ENCODE data around the gene KIF26B. TPM values are rescaled to one million over a fixed set of nuclear protein-coding genes. Genes with fewer than 3 reads are reported as not detected.
"Not testable (repeated sequence)": the region's sequence is repeated elsewhere in the genome, so short reads cannot be mapped to it uniquely, and the experiment has no call there.

The KIF26B gene
- total RNA-seq, 1 donor from 2014 or later, result 3.8 TPM

DNA sequence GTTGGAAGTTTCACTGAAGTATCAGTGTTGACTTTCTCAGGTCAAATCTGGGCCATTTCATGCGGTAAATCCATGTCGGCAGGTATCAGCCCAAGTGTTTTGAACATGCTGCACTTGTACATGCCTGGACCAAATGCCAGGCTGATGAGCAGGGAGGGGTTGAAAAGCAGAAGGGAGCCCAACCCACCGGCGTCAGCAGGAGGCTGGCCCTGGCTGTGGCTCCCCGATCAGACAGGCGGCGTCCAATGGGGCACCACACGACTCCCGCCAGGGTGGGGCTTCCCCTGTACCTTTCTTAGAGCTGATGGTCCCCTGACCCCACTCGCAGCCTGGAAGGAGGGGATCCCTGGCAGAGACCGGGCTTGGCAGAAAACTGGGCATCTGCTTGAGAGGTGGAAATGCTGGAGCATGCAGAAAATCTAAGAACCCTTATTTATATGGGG lies 540.0 kb downstream of the KIF26B start:
- intact Hi-C loops (cut with DNase I), result no loop called here
- ATAC-seq, result no peak
- DNase-seq (ENCODE audit: missing footprints), result no peak

GRCh38 chr1:245695211-245695610 lies 540.4 kb downstream of the KIF26B start:
- DNase-seq (ENCODE audit: missing footprints), result no peak
- no peak for ATAC-seq
- intact Hi-C loops (cut with DNase I), result no loop called here

- ATAC-seq; DNase-seq (ENCODE audit: missing footprints); intact Hi-C loops (cut with DNase I): not testable (repeated sequence)
Measured at GRCh38 chr1:245695701-245696100, 540.9 kb downstream of the KIF26B start.

DNA sequence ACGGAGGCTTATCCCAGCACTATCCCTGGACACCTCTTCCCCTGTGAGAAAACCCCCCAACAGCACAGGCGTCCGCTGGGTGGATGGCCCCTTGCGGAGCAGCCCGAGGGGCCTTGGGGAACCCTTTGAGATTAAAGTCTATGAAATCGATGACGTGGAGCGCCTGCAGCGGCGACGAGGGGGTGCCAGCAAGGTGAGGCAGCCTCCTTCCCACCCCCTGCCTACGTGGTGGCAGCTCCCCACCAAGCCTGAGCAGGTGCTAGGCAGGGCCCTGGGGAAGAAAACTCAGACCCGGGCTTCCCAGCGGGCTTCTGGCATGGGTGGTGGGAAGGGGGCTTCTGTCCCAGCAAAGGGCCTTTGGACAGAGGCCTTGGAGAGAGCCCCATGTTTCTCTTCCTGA lies 543.3 kb downstream of the KIF26B start:
- DNase-seq (ENCODE audit: missing footprints) (no peak), ATAC-seq (no peak)
- intact Hi-C loops (cut with DNase I), result no loop called here

GRCh38 chr1:245698860-245699259 lies 544.1 kb downstream of the KIF26B start:
- no peak for DNase-seq (ENCODE audit: missing footprints)

DNA sequence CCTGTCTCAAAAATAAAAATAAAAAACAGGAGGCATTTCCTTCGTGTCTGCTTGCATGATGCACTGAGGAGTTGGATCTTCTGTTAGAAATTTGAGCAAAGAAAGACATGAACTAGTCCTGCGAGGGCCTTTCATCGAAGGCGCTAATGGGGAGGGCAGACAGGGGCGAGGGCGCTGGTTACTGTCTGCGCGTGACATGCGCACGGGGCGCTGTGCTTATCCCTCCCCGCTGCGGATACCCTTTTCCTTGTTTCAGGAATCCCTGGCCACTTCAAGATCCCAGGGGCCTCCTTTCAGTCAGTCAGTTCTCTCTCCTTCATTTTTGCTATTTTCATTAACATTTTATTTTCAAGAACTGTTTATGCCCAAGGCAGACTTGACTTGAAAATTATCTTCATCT lies 545.8 kb downstream of the KIF26B start:
- intact Hi-C loops (cut with DNase I), result no loop called here
- ATAC-seq, result no peak

More at GRCh38 chr1:245698860-245699259, 544.1 kb downstream of the KIF26B start:
- no peak for ATAC-seq
- intact Hi-C loops (cut with DNase I), result no loop called here

DNA sequence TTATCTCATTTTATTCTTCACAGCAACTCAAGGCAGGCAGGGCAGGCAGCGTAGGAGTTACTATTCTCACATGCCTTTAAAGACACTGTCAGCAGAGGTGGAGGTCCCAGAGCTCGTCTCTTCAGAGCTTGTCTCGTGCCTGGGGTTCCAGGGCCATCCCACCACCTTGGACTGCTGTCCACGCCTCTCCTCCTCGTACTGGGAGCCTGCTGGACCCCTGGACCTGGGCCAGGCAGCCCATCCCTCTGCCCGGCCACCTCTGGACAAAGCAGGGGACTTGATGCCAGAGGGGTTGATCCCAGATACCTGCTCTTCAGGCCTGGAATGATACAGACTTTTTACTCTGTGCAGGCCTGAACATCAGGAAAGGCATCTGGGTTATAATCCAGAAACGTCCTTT lies 546.8 kb downstream of the KIF26B start:
- DNase-seq (ENCODE audit: missing footprints), result no peak
- no peak for ATAC-seq
- intact Hi-C loops (cut with DNase I), result no loop called here

More for the DNA sequence above, 545.8 kb downstream of the KIF26B start:
- no peak for DNase-seq (ENCODE audit: missing footprints)

- no peak for DNase-seq (ENCODE audit: missing footprints)
- intact Hi-C loops (cut with DNase I), result no loop called here
Measured at GRCh38 chr1:245702346-245702745, 547.6 kb downstream of the KIF26B start.

DNA sequence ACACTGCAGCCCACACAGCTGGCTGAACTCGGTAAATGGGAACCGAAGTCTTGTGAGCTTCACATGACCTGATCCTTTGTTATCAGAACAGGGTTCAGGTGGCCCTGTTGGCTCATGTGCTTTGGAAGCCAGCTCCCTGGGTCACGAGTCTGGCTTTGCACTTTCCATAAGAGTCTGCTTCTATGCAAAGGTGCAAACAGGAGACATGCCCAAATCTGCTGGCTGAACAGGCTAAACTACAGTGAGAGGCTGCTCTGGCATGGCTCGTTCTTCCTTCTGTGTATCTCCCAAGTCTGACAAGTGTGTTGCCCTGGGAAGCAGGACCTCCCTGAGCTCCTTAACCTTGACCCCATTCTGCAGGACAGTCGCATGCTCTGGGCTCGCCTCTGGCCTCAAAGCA lies 549.6 kb downstream of the KIF26B start:
- intact Hi-C loops (cut with DNase I), result no loop called here
- no peak for ATAC-seq
- DNase-seq (ENCODE audit: missing footprints), result no peak

More at GRCh38 chr1:245702346-245702745, 547.6 kb downstream of the KIF26B start:
- no peak for ATAC-seq

DNA sequence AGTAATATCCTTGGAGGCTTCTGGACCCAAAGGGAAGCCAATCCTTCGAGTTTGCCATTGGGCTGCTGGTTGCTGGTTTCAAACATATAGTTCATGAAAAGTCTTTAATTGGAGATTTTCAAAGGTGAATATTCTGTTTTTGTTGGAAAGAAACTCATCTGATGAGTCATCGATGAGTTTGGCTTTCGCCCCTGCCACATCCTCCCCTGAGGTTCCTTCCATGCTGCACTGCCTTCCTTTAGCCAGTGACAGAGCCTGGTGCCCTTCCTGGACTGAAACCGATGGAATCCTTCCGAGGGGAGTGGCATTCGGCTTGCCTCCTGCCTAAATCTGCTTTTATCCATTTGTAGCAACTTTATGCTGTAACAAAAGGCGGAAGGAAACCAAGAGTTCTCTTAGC lies 550.0 kb downstream of the KIF26B start:
- no peak for ATAC-seq
- DNase-seq (ENCODE audit: missing footprints), result no peak
- intact Hi-C loops (cut with DNase I), result no loop called here

GRCh38 chr1:245707941-245708340 lies 553.2 kb downstream of the KIF26B start:
- no peak for ATAC-seq
- intact Hi-C loops (cut with DNase I), result no loop called here
- no peak for DNase-seq (ENCODE audit: missing footprints)

DNA sequence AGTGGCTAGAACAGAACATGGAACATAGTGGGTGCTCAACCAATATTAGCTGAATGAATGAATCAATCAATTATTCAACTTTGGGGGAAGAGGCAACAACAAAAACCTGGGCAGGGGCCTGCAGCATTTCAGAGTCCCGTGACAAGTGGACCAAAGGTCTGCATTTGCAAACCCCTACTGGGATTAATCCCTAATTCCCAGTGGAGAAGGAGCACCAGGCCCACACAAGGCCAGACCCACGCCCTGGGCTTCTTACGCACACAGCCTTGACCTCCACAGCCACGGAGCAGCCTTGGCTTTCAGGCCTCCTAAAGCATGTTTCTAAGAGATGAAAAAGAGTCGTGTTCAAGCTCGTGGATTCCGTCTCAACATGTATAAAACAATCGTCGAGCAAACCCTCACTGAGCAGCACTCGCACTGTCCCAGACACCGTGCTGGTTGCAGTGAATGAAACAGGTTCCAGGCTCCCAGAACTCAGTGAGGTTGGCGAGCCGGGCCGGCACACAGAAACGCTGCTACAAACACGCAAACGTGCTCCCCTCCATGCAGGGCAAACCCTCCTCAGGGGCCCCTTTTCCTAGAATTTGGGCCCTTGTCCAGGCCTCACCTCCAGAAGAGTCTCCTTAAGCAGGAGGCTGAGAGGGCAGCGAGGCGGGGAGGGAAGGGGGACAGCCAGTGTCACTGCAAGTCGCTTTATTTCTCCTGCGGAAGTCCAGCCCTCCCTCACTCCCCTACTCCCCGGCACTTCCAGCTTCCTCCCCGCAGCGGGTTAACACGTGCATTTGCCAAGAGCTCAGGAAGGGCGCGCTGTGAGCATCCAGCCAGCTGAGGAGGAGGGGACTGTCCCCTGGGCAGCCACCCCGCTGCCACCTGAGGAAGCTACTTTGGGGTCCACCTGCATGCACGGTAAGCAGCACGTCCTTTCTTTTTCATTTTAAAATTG lies 556.4 kb downstream of the KIF26B start:
- ATAC-seq, result no peak
- intact Hi-C loops (cut with DNase I), result no loop called here
- no peak for DNase-seq (ENCODE audit: missing footprints)

GRCh38 chr1:245714027-245714426 lies 559.2 kb downstream of the KIF26B start:
- ATAC-seq; intact Hi-C loops (cut with DNase I); DNase-seq (ENCODE audit: missing footprints): not testable (repeated sequence)

DNA sequence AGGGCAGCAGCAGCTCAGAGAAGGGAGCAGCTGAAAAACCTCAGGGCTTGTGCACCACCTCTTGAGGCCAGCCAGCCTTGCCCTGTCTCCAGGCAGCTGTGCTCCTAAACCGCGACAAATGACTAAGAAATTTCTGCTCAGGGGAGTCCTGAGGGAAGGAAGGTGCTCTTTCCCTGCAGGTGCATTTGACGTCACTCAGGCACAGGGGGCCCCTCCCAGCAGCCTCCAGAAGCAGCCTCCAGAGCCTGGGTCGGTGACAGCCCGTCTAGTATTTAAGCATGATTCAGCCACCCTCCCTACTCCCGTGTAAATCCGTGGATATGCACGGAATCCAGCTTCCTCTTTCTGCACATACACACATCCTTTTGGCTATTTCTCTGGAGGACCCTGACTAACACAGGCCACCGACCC lies 560.5 kb downstream of the KIF26B start:
- intact Hi-C loops (cut with DNase I), result no loop called here
- DNase-seq (ENCODE audit: missing footprints) (no peak), ATAC-seq (no peak)

GRCh38 chr1:245715970-245716369 lies 561.2 kb downstream of the KIF26B start:
- DNase-seq (ENCODE audit: missing footprints) (no peak), ATAC-seq (no peak)
- intact Hi-C loops (cut with DNase I), result no loop called here

GRCh38 chr1:245716561-245716960 lies 561.8 kb downstream of the KIF26B start:
- DNase-seq (ENCODE audit: missing footprints), result no peak
- ATAC-seq, result no peak
- intact Hi-C loops (cut with DNase I), result no loop called here

DNA sequence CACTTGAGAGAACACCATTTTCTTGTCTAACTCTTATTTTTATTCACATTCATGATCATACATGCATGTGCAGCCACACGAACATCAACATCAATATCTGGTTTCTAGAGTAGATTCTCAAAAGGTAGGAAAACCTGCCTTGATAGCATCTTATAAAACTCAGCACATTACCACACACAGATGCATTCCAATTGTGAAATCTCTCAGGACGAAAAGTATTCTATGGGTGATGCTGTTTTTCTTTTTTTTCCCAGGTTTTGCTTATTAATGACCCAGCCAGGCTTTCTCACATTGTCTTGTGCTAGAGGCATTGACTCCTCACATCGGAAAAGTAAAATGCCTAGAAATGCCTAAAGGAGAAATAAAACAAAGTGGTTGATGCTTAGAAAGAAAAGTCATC lies 562.8 kb downstream of the KIF26B start:
- DNase-seq (ENCODE audit: missing footprints), result no peak
- intact Hi-C loops (cut with DNase I), result no loop called here
- no peak for ATAC-seq

DNA sequence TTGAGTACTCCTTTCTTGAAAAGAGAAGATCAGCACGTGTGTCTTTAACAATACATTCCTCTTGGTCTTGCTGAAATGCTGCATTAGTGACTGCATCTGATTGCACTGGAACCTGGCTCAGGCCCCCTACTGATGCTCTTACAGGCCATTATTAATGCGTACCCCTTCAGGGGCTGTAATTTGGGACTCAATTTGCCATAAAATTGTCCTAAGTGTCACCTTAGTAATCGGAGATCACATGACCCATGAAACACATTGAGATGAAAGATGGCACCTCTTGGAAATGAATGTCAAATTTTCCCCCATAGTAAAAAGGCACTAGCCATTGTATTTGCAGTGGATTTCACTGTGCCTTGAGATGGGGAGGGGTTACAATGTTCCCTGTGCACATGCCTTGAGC lies 563.3 kb downstream of the KIF26B start:
- ATAC-seq (no peak), DNase-seq (ENCODE audit: missing footprints) (no peak)
- intact Hi-C loops (cut with DNase I), result no loop called here

GRCh38 chr1:245718951-245719350 lies 564.2 kb downstream of the KIF26B start:
- ATAC-seq (no peak), DNase-seq (ENCODE audit: missing footprints) (no peak)
- intact Hi-C loops (cut with DNase I), result no loop called here

- ATAC-seq, result no peak
- intact Hi-C loops (cut with DNase I), result no loop called here
Measured at GRCh38 chr1:245721488-245721887, 566.7 kb downstream of the KIF26B start.

More at GRCh38 chr1:245721488-245721887, 566.7 kb downstream of the KIF26B start:
- no peak for DNase-seq (ENCODE audit: missing footprints)

Data from Right ventricle myocardium inferior (tissue), 1 donor.